ENCODE measurements around the gene U2SURP.
"Not testable (repeated sequence)": the region's sequence is repeated elsewhere in the genome, so short reads cannot be mapped to it uniquely, and the experiment has no call there.

U2SURP gene

GRCh38 chr3:143014921-143015320 lies 13.6 kb downstream of the U2SURP start:
- Histone ChIP-seq H3K9me3 (ENCODE audit: control insufficient read depth, low read length) (no peaks in the 10 kb centered on the region), H3K4me3 (ENCODE audit: extremely low read depth, insufficient read depth, low read length, poor library complexity, severe bottlenecking) (no peak overlapping the region), H3K36me3 (ENCODE audit: control insufficient read depth, insufficient read depth, low read length) (peaks cover 34% of the 10 kb centered on the region)

GRCh38 chr3:143016321-143016972 lies 15.1 kb downstream of the U2SURP start:
- no peak overlapping the region for H3K27ac ChIP-seq (ENCODE audit: low read depth, low read length, severe bottlenecking)
- H3K4me1 ChIP-seq (ENCODE audit: control insufficient read depth, insufficient read depth, low read length, poor library complexity, severe bottlenecking): no peaks in the 10 kb centered on the region
- H3K36me3 ChIP-seq (ENCODE audit: control insufficient read depth, insufficient read depth, low read length): peaks cover 45% of the 10 kb centered on the region
- H3K9me3 ChIP-seq (ENCODE audit: control insufficient read depth, low read length): no peaks in the 10 kb centered on the region
- H3K4me3 ChIP-seq (ENCODE audit: extremely low read depth, insufficient read depth, low read length, poor library complexity, severe bottlenecking): no peak overlapping the region
- no CpG with 5 or more reads among the region's 3 CpGs for WGBS, 2 experiments (ENCODE audit: insufficient coverage in 2 of 2)

More at GRCh38 chr3:143014921-143015320, 13.6 kb downstream of the U2SURP start:
- Histone ChIP-seq H3K27ac (ENCODE audit: low read depth, low read length, severe bottlenecking) (no peak overlapping the region), H3K4me1 (ENCODE audit: control insufficient read depth, insufficient read depth, low read length, poor library complexity, severe bottlenecking) (peaks cover 3% of the 10 kb centered on the region)

- 83% methylated on average over 2 of the region's 4 CpGs; no CpG with 5 or more reads in 1 of the 2 experiments for WGBS, 2 experiments (ENCODE audit: insufficient coverage in 2 of 2)
- peaks cover 70% of the 10 kb centered on the region for H3K36me3 ChIP-seq (ENCODE audit: control insufficient read depth, insufficient read depth, low read length)
- H3K9me3 ChIP-seq (ENCODE audit: control insufficient read depth, low read length): no peaks in the 10 kb centered on the region
- H3K27ac ChIP-seq (ENCODE audit: low read depth, low read length, severe bottlenecking): no peak overlapping the region
- no peak overlapping the region for H3K4me3 ChIP-seq (ENCODE audit: extremely low read depth, insufficient read depth, low read length, poor library complexity, severe bottlenecking)
- no peaks in the 10 kb centered on the region for H3K4me1 ChIP-seq (ENCODE audit: control insufficient read depth, insufficient read depth, low read length, poor library complexity, severe bottlenecking)
These were observed 23.1 kb downstream of the U2SURP start for GRCh38 chr3:143024351-143024960.

GRCh38 chr3:143031327-143031726 lies 30.0 kb downstream of the U2SURP start:
- Histone ChIP-seq H3K4me1 (ENCODE audit: control insufficient read depth, insufficient read depth, low read length, poor library complexity, severe bottlenecking) (no peaks in the 10 kb centered on the region), H3K36me3 (ENCODE audit: control insufficient read depth, insufficient read depth, low read length) (peaks cover 73% of the 10 kb centered on the region), H3K4me3 (ENCODE audit: extremely low read depth, insufficient read depth, low read length, poor library complexity, severe bottlenecking) (no peak overlapping the region), H3K27ac (ENCODE audit: low read depth, low read length, severe bottlenecking) (no peak overlapping the region), H3K9me3 (ENCODE audit: control insufficient read depth, low read length) (no peaks in the 10 kb centered on the region)
- WGBS, 2 experiments (ENCODE audit: insufficient coverage in 2 of 2): 81% methylated on average over 2 of the region's 2 CpGs; no CpG with 5 or more reads in 1 of the 2 experiments

- peaks cover 76% of the 10 kb centered on the region for H3K36me3 ChIP-seq (ENCODE audit: control insufficient read depth, insufficient read depth, low read length)
- H3K9me3 ChIP-seq (ENCODE audit: control insufficient read depth, low read length); H3K4me1 ChIP-seq (ENCODE audit: control insufficient read depth, insufficient read depth, low read length, poor library complexity, severe bottlenecking); H3K27ac ChIP-seq (ENCODE audit: low read depth, low read length, severe bottlenecking); H3K4me3 ChIP-seq (ENCODE audit: extremely low read depth, insufficient read depth, low read length, poor library complexity, severe bottlenecking): not testable (repeated sequence)
- 87 to 95% methylated on average over 3 of the region's 4 CpGs for WGBS, 2 experiments (ENCODE audit: insufficient coverage in 2 of 2)
These were observed 30.5 kb downstream of the U2SURP start for GRCh38 chr3:143031796-143032387.

GRCh38 chr3:143035466-143036211 lies 34.3 kb downstream of the U2SURP start:
- Histone ChIP-seq H3K27ac (ENCODE audit: low read depth, low read length, severe bottlenecking) (no peak overlapping the region), H3K4me1 (ENCODE audit: control insufficient read depth, insufficient read depth, low read length, poor library complexity, severe bottlenecking) (no peaks in the 10 kb centered on the region), H3K36me3 (ENCODE audit: control insufficient read depth, insufficient read depth, low read length) (peaks cover 51% of the 10 kb centered on the region), H3K4me3 (ENCODE audit: extremely low read depth, insufficient read depth, low read length, poor library complexity, severe bottlenecking) (no peak overlapping the region), H3K9me3 (ENCODE audit: control insufficient read depth, low read length) (no peaks in the 10 kb centered on the region)
- 100% methylated on average over 1 of the region's 3 CpGs; no CpG with 5 or more reads in 1 of the 2 experiments for WGBS, 2 experiments (ENCODE audit: insufficient coverage in 2 of 2)

GRCh38 chr3:143036557-143036956 lies 35.2 kb downstream of the U2SURP start:
- Histone ChIP-seq H3K27ac (ENCODE audit: low read depth, low read length, severe bottlenecking) (no peak overlapping the region), H3K9me3 (ENCODE audit: control insufficient read depth, low read length) (no peaks in the 10 kb centered on the region), H3K36me3 (ENCODE audit: control insufficient read depth, insufficient read depth, low read length) (peaks cover 42% of the 10 kb centered on the region), H3K4me1 (ENCODE audit: control insufficient read depth, insufficient read depth, low read length, poor library complexity, severe bottlenecking) (no peaks in the 10 kb centered on the region), H3K4me3 (ENCODE audit: extremely low read depth, insufficient read depth, low read length, poor library complexity, severe bottlenecking) (no peak overlapping the region)
- 71 to 100% methylated on average over 1 of the region's 2 CpGs for WGBS, 2 experiments (ENCODE audit: insufficient coverage in 2 of 2)

- Histone ChIP-seq H3K9me3 (ENCODE audit: control insufficient read depth, low read length) (no peaks in the 10 kb centered on the region), H3K4me1 (ENCODE audit: control insufficient read depth, insufficient read depth, low read length, poor library complexity, severe bottlenecking) (no peaks in the 10 kb centered on the region), H3K36me3 (ENCODE audit: control insufficient read depth, insufficient read depth, low read length) (peaks cover 42% of the 10 kb centered on the region), H3K4me3 (ENCODE audit: extremely low read depth, insufficient read depth, low read length, poor library complexity, severe bottlenecking) (no peak overlapping the region), H3K27ac (ENCODE audit: low read depth, low read length, severe bottlenecking) (no peak overlapping the region)
- WGBS, 2 experiments (ENCODE audit: insufficient coverage in 2 of 2): no CpG with 5 or more reads among the region's 2 CpGs
These were observed 36.5 kb downstream of the U2SURP start for GRCh38 chr3:143037867-143038266.

- Histone ChIP-seq H3K9me3 (ENCODE audit: control insufficient read depth, low read length) (no peaks in the 10 kb centered on the region), H3K27ac (ENCODE audit: low read depth, low read length, severe bottlenecking) (no peak overlapping the region), H3K4me1 (ENCODE audit: control insufficient read depth, insufficient read depth, low read length, poor library complexity, severe bottlenecking) (no peaks in the 10 kb centered on the region), H3K36me3 (ENCODE audit: control insufficient read depth, insufficient read depth, low read length) (peaks cover 53% of the 10 kb centered on the region), H3K4me3 (ENCODE audit: extremely low read depth, insufficient read depth, low read length, poor library complexity, severe bottlenecking) (no peak overlapping the region)
- 75 to 100% methylated on average over 1 of the region's 3 CpGs for WGBS, 2 experiments (ENCODE audit: insufficient coverage in 2 of 2)
These were observed 39.0 kb downstream of the U2SURP start for GRCh38 chr3:143040261-143040879.

GRCh38 chr3:143041903-143042302 lies 40.5 kb downstream of the U2SURP start:
- no CpG with 5 or more reads among the region's 1 CpG for WGBS, 2 experiments (ENCODE audit: insufficient coverage in 2 of 2)
- H3K4me1 ChIP-seq (ENCODE audit: control insufficient read depth, insufficient read depth, low read length, poor library complexity, severe bottlenecking): no peaks in the 10 kb centered on the region
- no peak overlapping the region for H3K27ac ChIP-seq (ENCODE audit: low read depth, low read length, severe bottlenecking)
- H3K4me3 ChIP-seq (ENCODE audit: extremely low read depth, insufficient read depth, low read length, poor library complexity, severe bottlenecking): no peak overlapping the region
- H3K9me3 ChIP-seq (ENCODE audit: control insufficient read depth, low read length): no peaks in the 10 kb centered on the region
- H3K36me3 ChIP-seq (ENCODE audit: control insufficient read depth, insufficient read depth, low read length): peaks cover 49% of the 10 kb centered on the region
